A673 (cell line): ENCODE results near the gene CCDC88C. TPM values are rescaled to one million over a fixed set of nuclear protein-coding genes. Genes with fewer than 3 reads are reported as not detected.

Experiments used
- BruUV-seq: library from RNA; stranded (reverse); fragments of 400-500 nt; replicated peaks from 2 replicates; lab custom pipeline; 2021; lab: Mats Ljungman, UMichigan
- CTCF ChIA-PET: fragments of 300-600 bp; sonication (Branson Sonifier 250); formaldehyde crosslinking; loops from one replicate; lab custom pipeline; 2022; ENCODE audit warnings: antibody characterized with exemption; lab: Charles Lee
- POLR2A ChIA-PET: fragments of 300-600 bp; sonication (Branson Sonifier 250); formaldehyde crosslinking; loops from one replicate; lab custom pipeline; 2022; ENCODE audit warnings: antibody characterized with exemption; ENCODE audit not compliant: low non-redundant PET; lab: Charles Lee
- DNase-seq: peaks from one replicate; pipeline ENCODE4 v3.0.0-alpha.2; 2015; ENCODE audit warnings: low spot score
- H3K27ac ChIP-seq: fragments of 200-600 bp; sonication (generic); 2 replicates; pipeline ENCODE4 v1.5.1; 2016; ENCODE audit warnings: mixed run types, low read depth, mild to moderate bottlenecking, mixed read lengths, antibody characterized with exemption, low read length; ENCODE audit not compliant: poor library complexity, severe bottlenecking
- H3K27me3 ChIP-seq: fragments of 200-600 bp; sonication (generic); replicated peaks from 2 replicates; pipeline ENCODE4 v1.6.1; 2017; ENCODE audit warnings: mixed run types, low read depth, mild to moderate bottlenecking, mixed read lengths, antibody characterized with exemption, low read length; ENCODE audit not compliant: insufficient read depth, poor library complexity
- H3K36me3 ChIP-seq: fragments of 200-600 bp; sonication (generic); 2 replicates; pipeline ENCODE4 v1.6.1; 2016; ENCODE audit warnings: mixed run types, mild to moderate bottlenecking, mixed read lengths, antibody characterized with exemption, low read length; ENCODE audit not compliant: insufficient read depth, poor library complexity, severe bottlenecking
- H3K4me1 ChIP-seq: fragments of 200-600 bp; sonication (generic); 2 replicates; pipeline ENCODE4 v1.6.1; 2017; ENCODE audit warnings: mixed run types, mild to moderate bottlenecking, mixed read lengths, antibody characterized with exemption, low read length; ENCODE audit not compliant: insufficient read depth, poor library complexity, severe bottlenecking
- H3K4me3 ChIP-seq: fragments of 200-600 bp; sonication (generic); 2 replicates; pipeline ENCODE4 v1.5.1; 2016; ENCODE audit warnings: low read depth, mixed run types, mild to moderate bottlenecking, mixed read lengths, low read length; ENCODE audit not compliant: poor library complexity, severe bottlenecking
- H3K9me3 ChIP-seq: fragments of 200-600 bp; sonication (generic); 2 replicates; pipeline ENCODE4 v1.6.1; 2016; ENCODE audit warnings: mixed run types, low read depth, mild to moderate bottlenecking, mixed read lengths, antibody characterized with exemption, low read length; ENCODE audit not compliant: poor library complexity, severe bottlenecking
- CTCF ChIP-seq: fragments of 300-800, 200-600 bp; sonication (generic); conservative IDR thresholded peaks from 2 replicates; pipeline ENCODE4 v1.5.1; 2017; ENCODE audit warnings: low read depth, mild to moderate bottlenecking, antibody characterized with exemption, low read length, moderate library complexity, mixed read lengths
- EZH2 ChIP-seq: fragments of 200-600 bp; sonication (generic); IDR thresholded peaks from 2 replicates; pipeline ENCODE4 v1.6.1; 2017; ENCODE audit warnings: borderline replicate concordance, low read depth, mild to moderate bottlenecking, mixed read lengths, antibody characterized with exemption, low read length; ENCODE audit not compliant: poor library complexity, severe bottlenecking
- intact Hi-C: fragments of 100-400 bp; cut with micrococcal nuclease; formaldehyde crosslinking; loops from one replicate; pipeline ENCODE4 v1.10.0; 2022; ENCODE audit not compliant: unreplicated experiment
- total RNA-seq: library from RNA; stranded (reverse); gene quantifications from 2 replicates; pipeline ENCODE4 v1.2.3, GENCODE V29; 2021

The CCDC88C gene
- total RNA-seq, 1 experiment from 2014 or later, result 49.1 TPM

DNA sequence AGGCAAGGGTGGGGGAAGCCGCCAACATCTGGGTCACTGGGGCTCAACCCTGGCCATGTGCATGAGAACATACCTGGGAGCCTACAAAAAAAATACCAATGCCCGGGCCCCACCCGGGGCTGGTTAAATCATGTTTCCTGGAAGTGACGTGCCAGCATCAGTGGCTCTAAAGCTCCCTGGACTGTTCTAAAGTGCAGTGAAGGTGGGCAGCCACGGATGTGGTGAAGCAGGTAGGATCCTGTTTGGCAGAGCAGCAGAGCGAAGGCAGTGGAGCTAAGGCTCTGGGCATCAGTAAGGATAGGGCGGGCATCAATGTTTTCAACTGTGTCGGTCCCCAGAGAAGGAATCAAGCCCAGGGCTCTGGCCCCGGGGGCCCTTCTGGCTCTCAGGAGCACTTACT lies 172.6 kb downstream of the CCDC88C start:
- TF ChIP-seq EZH2, result no peak
- no peak for TF ChIP-seq CTCF
- no TSS peak for BruUV-seq
- no peaks in the 10 kb centered on the region for H3K36me3 ChIP-seq
- intact Hi-C loops, result no loop called here
- POLR2A ChIA-PET, result no interaction called here
- H3K27ac ChIP-seq, result no peak overlapping the region
- CTCF ChIA-PET, result no interaction called here
- H3K9me3 ChIP-seq, result no peaks in the 10 kb centered on the region
- no peak for DNase-seq
- H3K4me1 ChIP-seq, result peaks cover 18% of the 10 kb centered on the region
- no peak overlapping the region for H3K4me3 ChIP-seq
- H3K27me3 ChIP-seq, result no peaks in the 10 kb centered on the region

- H3K27me3 ChIP-seq, result no peaks in the 10 kb centered on the region
- peaks cover 18% of the 10 kb centered on the region for H3K4me1 ChIP-seq
- CTCF ChIA-PET, result no interaction called here
- no TSS peak for BruUV-seq
- no peaks in the 10 kb centered on the region for H3K36me3 ChIP-seq
- TF ChIP-seq EZH2 (no peak), CTCF (no peak)
- no peak within 1 kb of the TSS for H3K27ac ChIP-seq
- no peaks in the 10 kb centered on the region for H3K9me3 ChIP-seq
- no peak within 1 kb of the TSS for H3K4me3 ChIP-seq
- POLR2A ChIA-PET, result no interaction called here
- intact Hi-C loops, result no loop called here
- DNase-seq, result no peak
These were observed 173.1 kb downstream of the CCDC88C start, which contains the start of gene GPR68 for GRCh38 chr14:91244501-91244901. TSS of gene GPR68 (minus strand) at chr14:91244704. CDS start at chr14:91235050, 9,654 bp downstream.

GRCh38 chr14:91243074-91243471 lies 174.5 kb downstream of the CCDC88C start:
- Histone ChIP-seq H3K4me3 (no peak overlapping the region), H3K4me1 (peaks cover 18% of the 10 kb centered on the region), H3K27me3 (no peaks in the 10 kb centered on the region), H3K36me3 (no peaks in the 10 kb centered on the region), H3K27ac (no peak overlapping the region), H3K9me3 (no peaks in the 10 kb centered on the region)
- TF ChIP-seq EZH2, result no peak
- no peak for TF ChIP-seq CTCF
- DNase-seq, result no peak
- CTCF ChIA-PET, result interaction anchor here (0.9 kb wide), 1 partner anchor 66 kb away, joined by 3 read pairs; no protein-coding TSS in a partner anchor
- intact Hi-C loops, result no loop called here
- BruUV-seq, result no TSS peak
- POLR2A ChIA-PET, result no interaction called here
